Measurements from ENCODE around the gene PEX6.

GRCh38 chr6:42921801-42922200 is 57.2 kb downstream of the PEX6 start:
- no peak for TF ChIP-seq CTCF (conservative IDR thresholded peaks at IDR 0.05)
- no peak for TF ChIP-seq EZH2 (IDR thresholded peaks at IDR 0.05; ENCODE audit: low read depth)

Measured in PC-9 (cell line).